Ascending aorta (tissue), 2 donors: Measurements from ENCODE around the gene RCBTB2. TPM values are rescaled to one million over a fixed set of nuclear protein-coding genes. Genes with fewer than 3 reads are reported as not detected.

ENCODE experiments used
- DNase-seq, 2 donors: peaks; one replicate each; pipeline ENCODE4 v3.0.0-alpha.2; 2019; ENCODE audit warnings: low spot score in 2 of 2
- H3K27ac ChIP-seq, 2 donors: fragments of 200-600 bp; sonication (generic); one replicate each; pipeline ENCODE4 v1.5.1; 2016 to 2017; ENCODE audit warnings: mild to moderate bottlenecking in 1 of 2
- H3K27me3 ChIP-seq: fragments of 200-600 bp; sonication (generic); one replicate; pipeline ENCODE4 v1.5.1; 2017
- H3K36me3 ChIP-seq, 2 donors: fragments of 200-600 bp; sonication (generic); one replicate each; pipeline ENCODE4 v1.5.1; 2016
- H3K4me1 ChIP-seq, 2 donors: fragments of 200-600 bp; sonication (generic); one replicate each; pipeline ENCODE4 v1.5.1; 2016 to 2017; ENCODE audit warnings: mild to moderate bottlenecking in 1 of 2
- H3K4me3 ChIP-seq, 2 donors: fragments of 200-600 bp; sonication (generic); one replicate each; pipeline ENCODE4 v1.5.1; 2016 to 2017; ENCODE audit warnings: mild to moderate bottlenecking in 1 of 2
- H3K9me3 ChIP-seq, 2 donors: fragments of 200-600 bp; sonication (generic); one replicate each; pipeline ENCODE4 v1.5.1; 2016
- CTCF ChIP-seq, 3 experiments: fragments of 200-600 bp in 2 of 3; fragments of 450-650 bp in 1 of 3; sonication (generic) in 2 of 3; IDR thresholded peaks; one replicate each; pipeline ENCODE4 v1.5.1; 2016 to 2019; ENCODE audit warnings: antibody characterized with exemption in 3 of 3, mild to moderate bottlenecking in 1 of 3, moderate library complexity in 1 of 3
- intact Hi-C: fragments of 100-400 bp; cut with DNase I; formaldehyde crosslinking; loops from one replicate; pipeline ENCODE4 v1.15.1; 2023
- total RNA-seq: library from RNA; depleted of rRNA; stranded (reverse); fragments of >200 nt; gene quantifications from one replicate; pipeline ENCODE4 v1.1.0, GENCODE V29; 2016

RCBTB2 gene
- total RNA-seq, 1 donor from 2014 or later = 1.8 TPM

- Histone ChIP-seq H3K4me1 (peaks cover 0 to 15% of the 10 kb centered on the region in 2 donors), H3K9me3 (no peaks in the 10 kb centered on the region), H3K27me3 (no peaks in the 10 kb centered on the region), H3K36me3 (peaks cover 0 to 12% of the 10 kb centered on the region in 2 donors), H3K4me3 (no peak overlapping the region), H3K27ac (no peak overlapping the region)
- no peak for TF ChIP-seq CTCF (IDR thresholded peaks at IDR 0.05)
- DNase-seq = no peak
- intact Hi-C loops = no loop called here
These were observed 24.9 kb downstream of the RCBTB2 start for GRCh38 chr13:48508011-48508410.

DNA sequence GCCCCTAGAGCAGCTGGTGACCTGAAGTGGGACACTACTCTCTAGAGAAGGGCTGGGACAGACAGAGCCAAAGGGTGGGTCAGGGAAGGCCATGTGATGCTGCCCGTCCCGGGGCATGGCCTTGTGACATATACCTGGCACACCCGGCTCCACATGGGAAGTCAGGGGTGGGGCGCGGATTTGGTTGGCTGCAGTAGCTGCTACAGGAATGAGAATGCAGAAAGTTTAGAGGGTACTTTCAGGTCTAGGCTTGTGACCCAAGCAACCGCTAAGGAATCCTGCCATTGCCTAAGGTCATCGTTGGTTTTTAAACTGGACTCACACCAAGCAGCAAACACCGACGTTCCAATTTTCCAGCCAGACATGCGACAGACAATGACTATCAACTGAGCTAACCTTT lies 25.9 kb downstream of the RCBTB2 start:
- intact Hi-C loops = no loop called here
- H3K4me3 ChIP-seq = no peak overlapping the region
- peaks cover 0 to 15% of the 10 kb centered on the region in 2 donors for H3K4me1 ChIP-seq
- TF ChIP-seq CTCF (IDR thresholded peaks at IDR 0.05) = no peak
- peak overlapping the region; percentile 86 to 91 for H3K27ac ChIP-seq
- H3K9me3 ChIP-seq = no peaks in the 10 kb centered on the region
- H3K27me3 ChIP-seq = no peaks in the 10 kb centered on the region
- DNase-seq = no peak
- peaks cover 0 to 7% of the 10 kb centered on the region in 2 donors for H3K36me3 ChIP-seq

GRCh38 chr13:48506092-48506701 lies 26.7 kb downstream of the RCBTB2 start:
- H3K27me3 ChIP-seq = no peaks in the 10 kb centered on the region
- H3K36me3 ChIP-seq = no peaks in the 10 kb centered on the region
- no peak for TF ChIP-seq CTCF (IDR thresholded peaks at IDR 0.05)
- intact Hi-C loops = loop anchor here (1.0 kb wide), 1 partner anchor 25 kb away; no protein-coding TSS in a partner anchor
- peak overlapping the region; percentile 86 to 91 for H3K27ac ChIP-seq
- no peaks in the 10 kb centered on the region for H3K9me3 ChIP-seq
- peak overlapping the region in 1 of 2 donors; percentile 51 for H3K4me3 ChIP-seq
- H3K4me1 ChIP-seq = peaks cover 0 to 15% of the 10 kb centered on the region in 2 donors
- no peak for DNase-seq

DNA sequence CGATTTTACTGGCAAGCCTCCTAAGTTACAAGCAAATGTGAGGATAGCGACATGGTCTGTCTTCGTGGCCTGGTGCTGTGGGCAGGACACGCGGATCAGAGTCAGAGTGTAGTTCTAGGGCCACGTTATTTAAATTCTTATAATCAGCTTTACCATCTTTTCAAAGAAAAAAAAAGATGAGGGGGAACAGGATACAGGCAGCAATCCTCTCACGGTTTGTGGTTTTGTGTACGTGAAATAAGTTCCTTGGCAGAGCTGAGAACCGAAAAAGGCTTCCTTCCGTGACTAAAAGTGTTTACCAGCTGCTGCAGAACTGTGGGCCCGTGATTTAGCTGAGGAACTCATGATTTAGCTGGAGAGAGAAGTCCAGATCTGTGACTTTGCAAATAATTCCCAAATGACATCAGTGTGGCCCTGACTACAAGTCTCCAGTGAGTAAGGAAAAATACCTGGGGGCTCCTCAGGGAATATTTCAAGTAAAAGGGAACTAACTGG lies 27.2 kb downstream of the RCBTB2 start:
- no peaks in the 10 kb centered on the region for H3K27me3 ChIP-seq
- H3K27ac ChIP-seq = peak overlapping the region; percentile 86 to 91
- no peaks in the 10 kb centered on the region for H3K36me3 ChIP-seq
- TF ChIP-seq CTCF (IDR thresholded peaks at IDR 0.05) = no peak
- intact Hi-C loops = loop anchor here (1.0 to 2.0 kb wide), 2 partner anchors 26 to 103 kb away; no protein-coding TSS in a partner anchor
- no peaks in the 10 kb centered on the region for H3K9me3 ChIP-seq
- peak overlapping the region in 1 of 2 donors; percentile 51 for H3K4me3 ChIP-seq
- H3K4me1 ChIP-seq = peaks cover 0 to 15% of the 10 kb centered on the region in 2 donors
- DNase-seq = peak; percentile 49 to 80

- H3K4me3 ChIP-seq = no peak overlapping the region
- intact Hi-C loops = loop anchor here (2.0 kb wide), 1 partner anchor 102 kb away; no protein-coding TSS in a partner anchor
- TF ChIP-seq CTCF (IDR thresholded peaks at IDR 0.05) = no peak
- no peaks in the 10 kb centered on the region for H3K27me3 ChIP-seq
- peaks cover 0 to 15% of the 10 kb centered on the region in 2 donors for H3K4me1 ChIP-seq
- H3K27ac ChIP-seq = peak overlapping the region; percentile 86 to 91
- no peaks in the 10 kb centered on the region for H3K9me3 ChIP-seq
- no peaks in the 10 kb centered on the region for H3K36me3 ChIP-seq
- DNase-seq = no peak
These were observed 27.9 kb downstream of the RCBTB2 start for GRCh38 chr13:48505012-48505411.
